DMS114 treated with DMSO at 0.1 percent for 48 hours (cell line): ENCODE results near the gene ASTN2.

Experiments
- DNase-seq: peaks from one replicate; lab custom pipeline; 2025; ENCODE audit not compliant: unreplicated experiment; lab: John Stamatoyannopoulos, UW

Gene ASTN2

GRCh38 chr9:116499986-116500871, 914.6 kb downstream of the ASTN2 start:
- no peak for DNase-seq

DNA sequence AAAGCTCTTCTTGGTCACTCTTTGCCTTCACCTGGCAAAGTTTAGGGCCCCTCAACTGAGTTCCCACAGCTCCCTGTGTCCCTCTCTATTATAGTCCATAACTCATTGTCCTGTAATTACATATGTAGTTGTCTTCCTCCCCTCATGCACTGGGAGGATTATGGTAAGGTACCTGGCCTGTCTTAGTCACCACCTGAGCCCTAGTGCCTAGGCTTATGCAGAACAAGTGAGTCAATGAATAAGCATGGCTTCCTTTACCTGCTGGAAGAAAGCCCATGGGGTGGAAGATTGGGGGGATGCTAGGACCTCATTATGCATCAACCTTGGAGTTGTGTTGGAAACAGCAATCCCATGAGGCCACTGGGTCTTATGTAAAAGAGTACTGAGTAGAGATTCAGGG, 915.4 kb downstream of the ASTN2 start:
- no peak for DNase-seq

GRCh38 chr9:116497095-116497890, 917.6 kb downstream of the ASTN2 start:
- no peak for DNase-seq

DNA sequence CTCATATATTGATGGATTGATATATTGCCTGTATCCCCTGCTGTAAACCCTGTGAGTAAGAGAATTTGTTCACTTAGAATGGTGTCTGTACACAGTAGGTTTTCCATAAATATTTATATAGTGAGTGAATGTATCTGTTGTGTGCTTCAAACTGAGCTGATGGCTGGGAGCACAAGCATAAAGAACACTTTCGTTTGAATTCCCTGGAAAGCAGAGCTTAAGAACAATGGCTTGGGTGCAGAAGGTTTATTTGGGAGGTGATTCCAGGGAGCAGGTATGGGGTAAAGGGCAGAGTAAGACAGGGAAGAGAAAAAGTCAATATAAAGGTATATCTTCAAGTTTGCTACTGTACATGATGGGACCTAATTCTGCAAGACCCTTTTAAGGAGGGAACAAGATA, 918.7 kb downstream of the ASTN2 start:
- no peak for DNase-seq

DNA sequence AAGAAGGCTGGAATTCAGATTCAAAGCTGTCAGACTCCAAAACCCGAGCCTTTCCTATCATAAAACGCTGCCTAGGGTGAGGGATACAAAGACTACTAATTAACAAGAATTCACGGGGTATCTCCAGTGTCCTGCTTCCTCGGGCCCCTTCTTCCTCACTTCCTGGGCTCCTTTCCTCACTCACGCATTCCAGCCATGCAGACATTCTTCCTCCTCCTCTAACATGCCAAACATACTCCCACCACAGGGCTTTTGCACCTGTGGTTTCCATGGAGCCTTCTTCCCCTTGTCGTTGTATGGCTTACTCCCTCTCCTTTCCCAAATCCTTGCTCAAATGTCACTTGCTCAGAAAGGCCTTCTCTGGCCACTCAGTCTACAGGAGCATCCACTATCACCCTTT, 919.1 kb downstream of the ASTN2 start:
- no peak for DNase-seq

DNA sequence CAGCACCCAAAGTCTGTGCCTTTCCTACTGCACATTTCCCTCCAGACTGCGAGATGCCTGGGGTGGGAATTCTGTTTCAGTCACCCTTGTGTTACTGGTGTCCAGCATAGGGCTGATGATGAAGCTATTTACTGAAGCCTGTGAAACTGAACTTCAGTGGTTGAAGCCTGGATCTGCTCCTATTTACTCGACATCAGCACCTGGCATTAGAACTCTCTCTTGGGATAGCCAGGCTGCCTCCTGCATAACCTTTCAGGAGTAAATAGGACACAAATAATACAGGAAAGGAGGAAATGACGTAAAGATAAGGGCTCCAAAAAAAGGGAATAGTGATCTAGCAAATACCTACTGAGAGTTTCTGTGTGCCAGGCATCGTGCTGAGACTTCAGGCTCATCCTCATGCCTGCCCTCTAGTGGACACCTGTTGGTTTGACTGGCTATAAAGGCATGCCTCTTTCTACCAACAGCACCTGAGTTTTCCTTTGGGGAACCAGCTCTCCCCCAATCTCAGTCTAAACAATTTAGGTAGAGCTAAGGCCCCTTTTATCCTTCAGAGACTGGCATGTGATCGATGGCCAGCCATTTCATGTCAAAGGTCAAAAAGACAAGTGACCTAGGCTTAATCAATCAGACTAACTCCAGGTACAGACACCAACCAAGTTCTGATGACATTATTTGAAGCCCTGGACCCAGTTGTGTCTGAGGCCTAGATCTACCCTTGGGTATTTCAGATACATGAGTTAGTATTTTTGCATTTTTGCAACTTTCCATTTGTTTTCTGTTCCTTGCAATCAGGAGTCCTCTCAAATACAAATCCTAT, 919.8 kb downstream of the ASTN2 start:
- DNase-seq = no peak

- DNase-seq = no peak
Observed at GRCh38 chr9:116493183-116493860, 921.5 kb downstream of the ASTN2 start.

DNA sequence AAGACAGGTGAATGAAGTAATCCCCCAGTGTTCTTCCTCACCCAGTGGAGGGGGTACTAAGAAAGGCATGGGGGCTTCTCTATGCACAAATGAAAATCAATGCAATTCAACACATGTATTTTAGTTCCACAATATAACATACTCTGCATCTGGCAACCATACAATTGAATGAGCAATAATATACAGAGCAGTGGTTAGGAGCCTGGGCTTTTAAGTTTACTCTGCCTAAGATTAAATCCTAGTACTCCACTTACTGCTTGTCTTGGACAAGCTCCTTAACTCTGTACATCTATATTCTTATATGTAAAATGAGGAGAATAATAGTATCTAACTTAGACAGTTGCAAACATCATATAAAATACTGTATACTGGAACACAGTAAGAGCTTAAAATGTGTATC, 923.2 kb downstream of the ASTN2 start:
- no peak for DNase-seq

GRCh38 chr9:116491219-116491618, 923.6 kb downstream of the ASTN2 start:
- no peak for DNase-seq

DNA sequence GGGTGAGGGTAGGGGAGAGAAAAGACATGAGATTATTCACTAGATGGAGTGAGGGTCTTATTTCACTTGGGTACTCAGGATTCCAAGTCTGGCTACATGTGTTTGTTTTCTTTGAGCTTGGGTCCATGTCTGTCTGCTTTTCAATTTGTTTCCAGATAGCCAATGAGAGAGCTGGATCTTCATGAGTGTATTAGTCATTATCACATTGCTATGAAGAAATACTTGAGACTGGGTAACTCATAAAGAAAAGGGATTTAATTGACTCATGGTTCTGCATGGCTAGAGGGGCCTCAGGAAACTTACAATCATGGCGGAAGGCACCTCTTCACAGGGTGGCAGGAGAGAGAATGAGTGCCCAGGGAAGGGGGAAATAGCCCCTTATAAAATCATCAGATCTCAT, 924.5 kb downstream of the ASTN2 start:
- DNase-seq = no peak

DNA sequence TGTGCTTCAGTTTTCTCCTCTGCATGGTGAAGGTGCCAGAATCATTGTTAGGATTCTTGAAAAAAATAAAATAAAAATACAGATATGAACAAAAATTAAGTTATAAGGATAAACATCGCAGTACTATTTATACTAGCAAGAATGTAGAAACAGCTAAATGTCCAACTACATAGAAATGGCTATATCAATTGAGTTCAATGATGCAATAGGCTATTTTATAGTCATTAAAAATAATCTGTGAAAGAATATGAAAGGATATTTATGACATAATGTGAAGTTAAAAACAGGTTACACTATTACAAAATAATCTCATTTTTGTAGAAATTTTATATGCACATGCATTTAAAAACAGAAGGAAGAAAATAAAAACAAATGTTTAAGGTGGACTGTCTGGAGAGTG, 926.5 kb downstream of the ASTN2 start:
- DNase-seq = no peak

DNA sequence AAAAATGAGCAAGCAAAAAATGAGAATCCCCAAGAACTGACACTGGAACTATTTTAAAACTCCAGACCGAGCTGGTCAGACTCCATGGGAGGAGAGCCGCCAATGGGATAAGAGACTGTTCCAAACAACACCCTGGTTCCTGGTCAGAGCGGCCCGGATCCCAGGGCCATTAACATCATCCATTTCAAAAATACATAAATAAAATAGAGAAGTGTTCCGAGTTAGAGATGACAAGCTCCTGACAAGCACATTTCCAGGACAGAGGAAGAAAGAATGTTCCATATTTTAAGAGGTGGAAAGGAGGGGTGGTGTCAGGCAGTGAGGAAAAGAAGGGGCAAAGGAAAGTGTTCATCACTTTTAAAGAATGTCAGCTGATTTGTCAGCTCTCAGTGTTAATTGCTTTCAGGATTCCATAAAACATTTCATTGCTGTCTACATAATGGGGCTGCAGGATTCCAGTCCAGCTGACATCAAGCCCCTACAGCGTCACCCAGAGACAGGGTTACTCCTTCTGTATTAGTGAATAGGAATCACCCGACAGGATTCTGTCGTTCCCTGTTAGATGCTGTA, 930.3 kb downstream of the ASTN2 start:
- DNase-seq = no peak

DNA sequence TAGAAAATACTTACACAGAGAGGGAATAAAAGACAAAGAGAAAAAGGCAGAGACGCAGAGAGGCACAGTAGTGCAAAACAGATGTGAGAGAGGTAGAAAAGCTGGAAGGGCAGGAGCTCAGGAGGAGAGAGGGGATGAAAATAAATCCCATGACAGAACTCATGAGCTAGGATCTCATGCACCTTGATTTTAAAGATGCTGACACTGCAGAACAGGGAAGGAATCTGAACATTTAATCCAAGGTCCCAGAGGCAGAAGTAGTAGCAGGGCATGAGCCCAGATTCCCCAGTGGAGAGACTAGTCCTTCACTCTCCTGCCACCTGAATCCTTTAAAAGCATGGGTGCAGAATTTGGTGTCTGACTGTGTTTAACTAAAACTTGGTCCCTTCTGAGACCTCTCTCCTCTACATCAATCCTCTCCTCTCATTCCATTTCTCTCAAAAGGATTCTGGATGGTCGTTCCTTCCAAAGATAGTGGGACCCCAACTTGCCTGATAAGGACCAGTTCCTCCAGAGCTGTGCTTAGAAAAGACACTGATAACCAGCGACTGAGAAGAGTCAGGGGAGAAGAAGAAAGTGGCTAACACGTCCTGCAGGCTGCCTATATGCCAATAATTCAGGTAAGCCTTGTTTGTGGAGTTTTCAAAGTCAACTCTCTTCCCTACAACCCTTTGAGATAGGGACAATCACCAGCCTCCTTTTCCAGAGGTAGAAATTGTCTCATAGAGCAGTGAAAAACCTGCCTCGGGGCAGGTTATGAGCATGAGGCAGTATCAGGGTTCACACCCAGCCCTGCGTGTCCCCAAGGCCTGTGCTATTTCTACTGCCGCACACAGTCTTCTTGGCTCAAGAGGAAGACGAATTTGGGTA, 931.0 kb downstream of the ASTN2 start:
- DNase-seq = no peak

DNA sequence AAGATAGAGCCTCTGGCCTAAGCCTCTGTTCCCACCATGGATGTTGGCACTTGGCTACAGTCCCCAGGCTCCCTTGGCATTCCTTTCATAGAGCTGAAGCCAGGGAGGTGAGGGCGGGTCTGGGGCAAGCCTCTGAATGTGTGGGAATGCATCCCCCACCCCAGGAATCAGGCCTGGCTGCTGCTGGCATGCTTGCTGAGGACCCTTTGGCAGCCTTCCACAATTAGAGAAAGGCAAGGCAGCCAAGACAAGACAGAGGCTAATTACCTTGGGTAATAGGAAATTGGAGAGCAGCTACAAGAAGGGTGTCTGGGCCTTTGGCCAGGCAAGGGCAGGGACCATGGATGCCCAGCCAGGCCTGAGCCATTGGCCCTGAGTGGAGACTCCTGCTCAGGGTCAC, 932.1 kb downstream of the ASTN2 start:
- DNase-seq = no peak

GRCh38 chr9:116480700-116481099, 934.2 kb downstream of the ASTN2 start:
- DNase-seq = no peak

DNA sequence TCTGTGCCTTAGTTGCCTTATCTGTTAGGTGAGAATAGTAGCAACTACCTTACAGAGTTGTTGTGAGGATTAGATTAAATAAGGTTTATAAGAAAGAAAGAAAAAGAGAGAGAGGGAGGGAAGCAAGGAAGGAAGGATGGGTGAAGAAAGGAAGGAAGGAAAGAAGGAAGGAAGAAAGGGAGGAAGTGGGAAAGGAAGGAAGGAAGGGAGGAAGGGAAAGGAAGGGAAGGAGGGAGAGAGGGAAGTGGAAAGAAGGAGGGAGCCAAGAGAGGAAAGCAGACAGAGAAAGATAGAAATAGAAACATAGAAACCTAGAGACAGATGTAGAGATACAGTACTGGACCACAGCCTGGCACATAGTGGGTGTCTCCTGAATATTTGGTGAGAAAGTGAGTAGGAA, 934.9 kb downstream of the ASTN2 start:
- DNase-seq = no peak

- no peak for DNase-seq
Observed at GRCh38 chr9:116479056-116479544, 935.8 kb downstream of the ASTN2 start.

GRCh38 chr9:116477584-116478141, 937.2 kb downstream of the ASTN2 start:
- no peak for DNase-seq

GRCh38 chr9:116476935-116477381, 937.9 kb downstream of the ASTN2 start:
- no peak for DNase-seq
